ENCODE measurements around the gene RECQL5. TPM values are rescaled to one million over a fixed set of nuclear protein-coding genes. Genes with fewer than 3 reads are reported as not detected.

The RECQL5 gene
- total RNA-seq, 2 experiments from 2014 or later: 38.3 TPM

- H3K27ac Mint-ChIP-seq: no peak overlapping the region
- no peaks in the 10 kb centered on the region for H3K36me3 Mint-ChIP-seq (ENCODE audit: low read depth)
- H3K27me3 Mint-ChIP-seq: no peaks in the 10 kb centered on the region
- no peak for DNase-seq
- POLR2A ChIA-PET: no interaction called here
- CTCF ChIA-PET: interaction anchor here (1.1 to 1.7 kb wide), 2 partner anchors 16 kb away, joined by 3 to 10 read pairs; partner anchors contain the start of gene SMIM5
- no peaks in the 10 kb centered on the region for H3K9me3 Mint-ChIP-seq
- H3K4me3 Mint-ChIP-seq: no peak overlapping the region
- no peaks in the 10 kb centered on the region for H3K4me1 Mint-ChIP-seq
Observed at GRCh38 chr17:75617218-75617617, 49.7 kb downstream of the RECQL5 start.

GRCh38 chr17:75616521-75617122 is 50.3 kb downstream of the RECQL5 start:
- CTCF ChIA-PET: interaction anchor here (1.1 to 1.7 kb wide), 3 partner anchors 15 to 18 kb away, joined by 3 to 10 read pairs (median 3); partner anchors contain the start of gene SMIM5
- Mint-ChIP-seq H3K9me3 (no peaks in the 10 kb centered on the region), H3K27me3 (no peaks in the 10 kb centered on the region), H3K36me3 (ENCODE audit: low read depth) (no peaks in the 10 kb centered on the region), H3K4me1 (no peaks in the 10 kb centered on the region), H3K27ac (no peak overlapping the region), H3K4me3 (no peak overlapping the region)
- no peak for DNase-seq
- POLR2A ChIA-PET: no interaction called here

GRCh38 chr17:75615301-75615700 is 51.7 kb downstream of the RECQL5 start:
- no peaks in the 10 kb centered on the region for H3K9me3 Mint-ChIP-seq
- POLR2A ChIA-PET: no interaction called here
- no peak overlapping the region for H3K27ac Mint-ChIP-seq
- DNase-seq: no peak
- no peaks in the 10 kb centered on the region for H3K36me3 Mint-ChIP-seq (ENCODE audit: low read depth)
- CTCF ChIA-PET: interaction anchor here (1.5 kb wide), 1 partner anchor 17 kb away, joined by 3 read pairs; no protein-coding TSS in a partner anchor
- H3K4me3 Mint-ChIP-seq: no peak overlapping the region
- H3K27me3 Mint-ChIP-seq: no peaks in the 10 kb centered on the region
- H3K4me1 Mint-ChIP-seq: no peaks in the 10 kb centered on the region

DNA sequence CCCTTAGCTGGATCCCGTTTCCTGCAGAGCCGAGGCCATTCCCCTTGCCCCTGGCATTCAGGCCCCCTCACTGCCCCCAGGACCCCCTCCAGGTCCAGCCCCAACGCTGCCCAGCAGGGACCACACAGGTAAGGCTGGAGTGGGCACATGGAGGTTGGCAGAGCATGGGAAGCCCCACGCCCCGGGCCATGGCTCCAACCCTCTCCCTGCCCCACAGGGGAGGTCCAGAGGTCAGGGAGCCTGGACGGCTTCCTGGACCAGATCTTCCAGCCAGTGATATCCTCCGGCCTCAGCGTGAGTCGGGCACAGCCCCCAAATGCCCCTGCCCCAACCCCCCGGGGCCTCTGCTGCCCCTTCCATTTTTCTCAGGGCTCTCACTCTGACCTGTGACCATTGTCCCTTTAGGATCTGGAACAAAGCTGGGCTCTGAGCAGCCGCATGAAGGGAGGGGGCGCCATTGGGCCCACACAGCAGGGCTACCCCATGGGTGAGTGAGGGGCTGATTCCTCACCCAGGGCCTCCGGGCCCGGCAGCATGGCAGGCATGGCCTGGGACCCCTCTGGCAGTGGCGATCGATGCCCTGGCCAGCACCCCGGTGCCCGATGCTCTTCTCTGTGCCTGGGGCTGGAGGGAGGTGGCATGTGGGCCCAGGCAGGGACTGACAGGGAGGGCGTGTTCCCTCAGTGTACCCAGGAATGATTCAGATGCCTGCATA is 52.2 kb downstream of the RECQL5 start:
- DNase-seq: no peak
- POLR2A ChIA-PET: no interaction called here
- Mint-ChIP-seq H3K4me1 (no peaks in the 10 kb centered on the region), H3K27ac (no peak overlapping the region), H3K4me3 (no peak overlapping the region), H3K9me3 (no peaks in the 10 kb centered on the region), H3K36me3 (ENCODE audit: low read depth) (no peaks in the 10 kb centered on the region), H3K27me3 (no peaks in the 10 kb centered on the region)
- CTCF ChIA-PET: interaction anchor here (1.5 kb wide), 1 partner anchor 18 kb away, joined by 3 read pairs; no protein-coding TSS in a partner anchor

DNA sequence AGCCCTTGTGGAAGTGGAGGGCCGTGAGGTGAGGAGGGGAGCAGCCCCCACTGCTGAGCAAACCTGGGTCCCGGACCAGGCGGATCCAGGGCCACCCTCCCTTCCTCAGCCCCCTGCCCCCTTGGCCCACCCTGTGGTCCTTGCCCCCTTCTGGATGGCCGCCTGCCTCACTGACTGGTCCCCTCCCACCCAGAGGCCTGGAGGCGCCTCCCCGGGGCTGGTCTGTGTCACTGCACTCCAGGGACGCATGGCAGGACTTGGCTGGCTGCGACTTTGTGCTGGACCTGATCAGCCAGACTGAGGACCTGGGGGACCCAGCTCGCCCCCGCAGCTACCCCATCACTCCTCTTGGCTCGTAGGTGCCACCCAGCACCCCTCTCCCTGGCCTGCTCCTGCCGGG is 52.9 kb downstream of the RECQL5 start:
- ChIA-PET CTCF (interaction anchor here (1.5 kb wide), 1 partner anchor 19 kb away, joined by 3 read pairs; no protein-coding TSS in a partner anchor), POLR2A (no interaction called here)
- H3K27ac Mint-ChIP-seq: no peak overlapping the region
- DNase-seq: no peak
- H3K4me3 Mint-ChIP-seq: no peak overlapping the region
- H3K27me3 Mint-ChIP-seq: no peaks in the 10 kb centered on the region
- no peaks in the 10 kb centered on the region for H3K36me3 Mint-ChIP-seq (ENCODE audit: low read depth)
- H3K9me3 Mint-ChIP-seq: no peaks in the 10 kb centered on the region
- H3K4me1 Mint-ChIP-seq: no peaks in the 10 kb centered on the region

DNA sequence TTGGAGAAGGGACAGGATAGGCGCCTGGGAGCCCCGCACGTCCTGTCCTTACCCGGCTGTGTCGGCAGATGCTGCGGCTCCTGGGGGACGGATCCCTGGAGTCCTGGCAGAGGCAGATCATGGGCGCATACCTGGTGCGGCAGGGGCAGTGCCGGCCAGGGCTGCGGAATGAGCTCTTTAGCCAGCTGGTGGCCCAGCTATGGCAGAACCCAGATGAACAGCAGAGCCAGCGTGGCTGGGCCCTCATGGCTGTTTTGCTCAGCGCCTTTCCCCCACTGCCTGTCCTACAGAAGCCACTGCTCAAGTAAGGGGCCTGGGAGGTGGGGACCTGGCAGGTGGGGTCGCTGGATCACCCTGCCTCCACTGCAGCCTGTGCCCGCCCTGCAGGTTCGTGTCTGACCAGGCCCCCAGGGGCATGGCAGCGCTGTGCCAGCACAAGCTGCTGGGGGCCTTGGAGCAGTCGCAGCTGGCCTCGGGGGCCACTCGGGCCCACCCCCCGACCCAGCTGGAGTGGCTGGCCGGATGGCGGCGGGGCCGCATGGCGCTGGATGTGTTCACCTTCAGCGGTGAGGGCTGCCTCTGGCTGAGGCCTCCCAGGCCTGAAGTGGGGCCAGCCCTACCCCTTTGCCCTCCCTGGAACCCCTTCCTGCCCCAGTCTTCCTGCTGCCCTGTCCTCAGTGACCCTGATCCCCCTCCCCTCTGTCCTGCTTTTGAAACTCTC is 53.9 kb downstream of the RECQL5 start:
- H3K27me3 Mint-ChIP-seq: no peaks in the 10 kb centered on the region
- ChIA-PET POLR2A (no interaction called here), CTCF (no interaction called here)
- H3K4me3 Mint-ChIP-seq: no peak overlapping the region
- H3K4me1 Mint-ChIP-seq: no peaks in the 10 kb centered on the region
- no peaks in the 10 kb centered on the region for H3K36me3 Mint-ChIP-seq (ENCODE audit: low read depth)
- no peak overlapping the region for H3K27ac Mint-ChIP-seq
- no peak for DNase-seq
- no peaks in the 10 kb centered on the region for H3K9me3 Mint-ChIP-seq

GRCh38 chr17:75611851-75612429 is 55.0 kb downstream of the RECQL5 start:
- H3K9me3 Mint-ChIP-seq: no peaks in the 10 kb centered on the region
- no peak for DNase-seq
- no peaks in the 10 kb centered on the region for H3K36me3 Mint-ChIP-seq (ENCODE audit: low read depth)
- no peak overlapping the region for H3K4me3 Mint-ChIP-seq
- POLR2A ChIA-PET: no interaction called here
- CTCF ChIA-PET: interaction anchor here (1.3 to 3.3 kb wide), 2 partner anchors 12 to 21 kb away, joined by 4 to 27 read pairs; no protein-coding TSS in a partner anchor
- peaks cover 5% of the 10 kb centered on the region for H3K4me1 Mint-ChIP-seq
- no peaks in the 10 kb centered on the region for H3K27me3 Mint-ChIP-seq
- H3K27ac Mint-ChIP-seq: no peak overlapping the region

GRCh38 chr17:75610103-75610984 is 56.6 kb downstream of the RECQL5 start:
- H3K27ac Mint-ChIP-seq: no peak overlapping the region
- POLR2A ChIA-PET: no interaction called here

GRCh38 chr17:75607086-75607485 is 59.9 kb downstream of the RECQL5 start:
- Mint-ChIP-seq H3K4me1 (peaks cover 10% of the 10 kb centered on the region), H3K27ac (no peak overlapping the region), H3K4me3 (no peak overlapping the region), H3K36me3 (ENCODE audit: low read depth) (no peaks in the 10 kb centered on the region), H3K9me3 (no peaks in the 10 kb centered on the region), H3K27me3 (no peaks in the 10 kb centered on the region)
- CTCF ChIA-PET: interaction anchor here (1.7 kb wide), 1 partner anchor 26 kb away, joined by 5 read pairs; the partner anchor contains the start of gene SMIM5
- no peak for DNase-seq
- POLR2A ChIA-PET: no interaction called here

More at GRCh38 chr17:75610103-75610984, 56.6 kb downstream of the RECQL5 start:
- no peaks in the 10 kb centered on the region for H3K9me3 Mint-ChIP-seq
- H3K4me3 Mint-ChIP-seq: no peak overlapping the region
- CTCF ChIA-PET: interaction anchor here (3.0 to 3.3 kb wide), 2 partner anchors 10 to 23 kb away, joined by 10 to 27 read pairs; partner anchors contain the start of gene SMIM5
- H3K36me3 Mint-ChIP-seq (ENCODE audit: low read depth): no peaks in the 10 kb centered on the region
- no peak for DNase-seq
- H3K27me3 Mint-ChIP-seq: no peaks in the 10 kb centered on the region
- H3K4me1 Mint-ChIP-seq: peaks cover 7% of the 10 kb centered on the region

- H3K4me1 Mint-ChIP-seq: peaks cover 10% of the 10 kb centered on the region
- DNase-seq: no peak
- CTCF ChIA-PET: no interaction called here
- no peak overlapping the region for H3K27ac Mint-ChIP-seq
- POLR2A ChIA-PET: no interaction called here
- no peaks in the 10 kb centered on the region for H3K27me3 Mint-ChIP-seq
- H3K36me3 Mint-ChIP-seq (ENCODE audit: low read depth): no peaks in the 10 kb centered on the region
- no peaks in the 10 kb centered on the region for H3K9me3 Mint-ChIP-seq
- H3K4me3 Mint-ChIP-seq: no peak overlapping the region
Observed at GRCh38 chr17:75605790-75606189, 61.2 kb downstream of the RECQL5 start.

GRCh38 chr17:75604034-75604695 is 62.8 kb downstream of the RECQL5 start:
- DNase-seq: no peak
- Mint-ChIP-seq H3K4me1 (peaks cover 10% of the 10 kb centered on the region), H3K9me3 (no peaks in the 10 kb centered on the region), H3K36me3 (ENCODE audit: low read depth) (no peaks in the 10 kb centered on the region), H3K4me3 (no peak overlapping the region), H3K27ac (no peak overlapping the region), H3K27me3 (no peaks in the 10 kb centered on the region)
- ChIA-PET CTCF (interaction anchor here (0.5 to 5.2 kb wide), 4 partner anchors 13 to 550 kb away, joined by 3 to 38 read pairs (median 4); no protein-coding TSS in a partner anchor), POLR2A (no interaction called here)

- no peak for DNase-seq
- no peaks in the 10 kb centered on the region for H3K27me3 Mint-ChIP-seq
- H3K9me3 Mint-ChIP-seq: no peaks in the 10 kb centered on the region
- no peak overlapping the region for H3K4me3 Mint-ChIP-seq
- no peaks in the 10 kb centered on the region for H3K36me3 Mint-ChIP-seq (ENCODE audit: low read depth)
- ChIA-PET CTCF (interaction anchor here (1.5 to 5.2 kb wide), 3 partner anchors 12 to 150 kb away, joined by 3 to 38 read pairs (median 5); no protein-coding TSS in a partner anchor), POLR2A (no interaction called here)
- peaks cover 10% of the 10 kb centered on the region for H3K4me1 Mint-ChIP-seq
- H3K27ac Mint-ChIP-seq: no peak overlapping the region
Observed at GRCh38 chr17:75603123-75603522, 63.8 kb downstream of the RECQL5 start.

Data from activated CD4-positive, alpha-beta memory T cell treated with anti-CD3 and anti-CD28 coated beads, Interleukin-2, amount 10 ng/mL, durations not matched to agents 7 days and 5 days (primary cell).